NCI-H2107 treated with DMSO at 0.1 percent for 48 hours (cell line): ENCODE data around the gene RBMS1.

Experiments used
- DNase-seq: peaks from one replicate; lab custom pipeline; 2025; ENCODE audit not compliant: unreplicated experiment; lab: John Stamatoyannopoulos, UW

Gene RBMS1

DNA sequence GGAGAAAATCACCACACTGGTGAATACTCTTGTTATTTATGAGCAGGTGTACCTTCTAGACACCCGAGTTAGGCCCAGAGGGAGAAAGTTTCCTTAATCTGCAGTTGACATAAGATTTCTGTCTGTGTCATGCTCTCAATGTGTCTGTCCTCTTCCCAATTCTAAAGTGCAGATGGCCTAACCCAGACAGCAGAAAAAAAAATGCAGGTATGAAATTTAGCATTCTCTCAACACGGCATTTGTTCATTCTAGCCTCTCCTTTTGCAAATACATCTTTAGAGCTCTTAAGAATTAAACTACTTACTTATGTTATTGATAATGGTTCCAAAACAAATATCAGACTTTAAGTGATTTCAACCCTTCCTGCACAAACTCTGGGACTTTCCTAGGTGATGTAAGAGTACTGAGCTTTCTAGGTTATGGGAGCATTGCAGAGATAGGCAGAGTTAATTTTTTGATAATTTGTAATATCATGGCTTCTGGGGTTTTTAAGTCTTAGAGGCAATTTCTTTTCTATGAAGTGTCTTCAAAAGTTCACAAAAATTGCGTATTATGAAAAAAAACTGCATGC lies 260.6 kb downstream of the RBMS1 start:
- DNase-seq: no peak

DNA sequence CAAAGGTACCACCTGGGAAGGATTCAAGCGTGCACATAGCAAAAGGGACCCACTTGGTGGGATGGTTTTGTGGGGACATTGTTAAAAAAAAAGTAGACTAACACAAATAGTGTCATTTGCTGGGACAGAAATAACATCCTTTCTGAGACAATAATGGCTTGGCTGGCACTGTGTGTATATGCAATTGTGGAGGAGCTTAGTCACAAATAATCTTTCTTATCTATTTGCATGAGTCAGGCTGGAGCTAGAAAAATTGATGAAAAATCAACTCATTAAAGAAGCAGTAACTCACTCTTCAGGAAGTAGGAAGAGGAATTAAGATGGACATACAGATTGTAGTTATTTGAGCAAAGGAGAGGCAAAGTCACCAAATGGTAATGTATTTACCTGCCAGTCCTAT lies 264.0 kb downstream of the RBMS1 start:
- no peak for DNase-seq

DNA sequence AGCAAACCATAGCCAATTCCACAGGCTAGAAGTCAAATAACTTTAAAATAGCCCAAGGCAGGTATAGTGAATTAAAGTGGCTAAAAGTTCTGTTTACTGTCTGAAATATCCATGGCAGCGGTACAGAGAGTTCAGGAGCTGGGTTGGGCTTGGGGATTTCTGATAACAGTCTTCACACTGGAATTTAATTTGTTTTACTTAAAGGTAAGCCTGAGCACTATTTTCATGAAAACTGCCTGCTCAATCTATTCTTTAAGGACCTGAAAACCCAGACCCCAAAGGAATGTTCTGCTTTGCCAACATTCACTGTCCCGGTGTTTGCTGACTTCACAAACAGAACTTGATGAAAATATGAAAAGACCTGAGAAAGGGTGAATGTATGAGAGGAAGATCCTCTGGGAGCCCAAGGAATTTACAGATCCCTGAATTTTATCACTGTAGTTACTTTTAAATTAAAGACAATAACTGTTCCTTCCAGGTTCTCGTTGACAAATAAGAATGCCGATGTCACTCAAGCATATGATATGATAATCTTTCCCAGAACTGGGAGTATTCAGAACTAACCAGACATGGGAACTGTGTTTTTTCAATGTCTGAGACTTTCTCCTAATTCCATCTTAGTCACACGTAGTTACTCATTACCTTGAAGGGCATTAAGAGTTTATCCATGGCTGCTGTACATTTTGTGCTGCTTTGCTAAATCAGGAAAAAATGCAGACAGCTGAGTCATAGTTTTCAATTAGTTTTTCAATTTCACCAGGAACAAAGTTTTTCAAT lies 265.3 kb downstream of the RBMS1 start:
- DNase-seq: no peak

DNA sequence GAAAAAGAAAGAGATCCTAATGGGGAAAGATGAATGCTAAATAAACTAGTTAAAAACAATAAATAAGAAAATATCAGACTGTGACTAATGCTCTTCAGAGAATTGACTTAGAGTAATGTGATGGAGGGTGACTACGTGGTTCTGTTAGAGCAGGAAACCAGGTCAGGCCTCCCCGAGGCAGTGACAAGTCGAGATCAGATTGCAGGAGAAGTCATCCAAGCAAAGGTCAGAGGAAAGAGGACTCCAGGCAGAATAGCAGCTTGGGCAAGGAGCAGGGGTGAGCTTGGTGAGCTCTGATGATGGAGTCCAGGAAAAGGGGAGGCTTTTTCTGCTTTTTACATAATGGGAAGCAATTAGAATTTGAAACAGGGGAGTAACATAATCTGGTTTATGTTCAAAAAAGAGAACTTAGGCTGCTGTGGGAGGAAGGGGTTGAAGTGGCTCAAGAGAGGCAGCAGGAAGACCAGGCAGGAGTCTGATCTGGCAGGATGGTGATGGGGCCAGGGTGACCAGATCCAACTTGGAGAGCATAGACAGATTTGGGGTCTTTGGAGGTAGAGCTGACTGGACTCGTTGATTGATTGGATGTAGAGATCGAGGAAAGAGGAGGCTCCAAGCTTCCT lies 266.2 kb downstream of the RBMS1 start:
- DNase-seq: no peak

DNA sequence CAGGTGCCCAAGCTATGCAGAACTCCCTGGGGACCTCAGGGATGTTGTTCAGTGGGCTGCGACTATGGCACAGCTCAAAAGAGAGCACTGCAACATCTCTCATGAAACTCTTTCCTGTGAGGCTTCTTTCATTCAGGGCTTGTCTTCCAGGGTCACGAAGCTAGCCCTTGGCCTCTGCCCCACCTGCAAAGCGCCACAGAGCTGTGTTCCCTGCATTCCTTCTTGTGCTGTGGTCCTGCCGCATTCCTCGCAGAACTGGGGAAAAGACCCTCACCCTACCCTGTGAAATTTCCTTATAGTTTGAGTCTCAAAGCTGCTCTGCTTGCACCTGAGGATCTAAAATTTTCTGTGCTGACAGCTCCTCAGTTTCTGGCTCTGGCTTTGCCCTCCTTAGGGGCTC lies 267.2 kb downstream of the RBMS1 start:
- DNase-seq: no peak

DNA sequence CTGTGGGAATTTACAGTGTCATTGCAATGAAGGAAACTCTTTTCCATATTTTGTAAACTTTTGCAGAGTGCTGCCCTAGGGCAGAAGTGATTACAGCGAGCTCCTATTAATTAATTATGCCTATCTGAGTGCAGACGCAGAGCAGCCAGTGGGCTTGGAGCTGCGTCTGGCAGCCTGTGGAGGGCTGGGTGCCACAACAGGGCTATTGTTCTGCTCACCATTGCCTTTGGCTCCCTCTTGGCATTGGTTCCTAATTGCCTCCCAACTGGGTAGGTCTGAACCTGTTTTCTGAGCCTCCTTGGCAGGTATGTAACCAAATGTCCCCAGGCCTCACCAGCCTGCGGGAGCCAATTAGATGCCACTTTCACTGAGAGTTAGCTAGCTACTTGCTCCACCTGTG lies 267.9 kb downstream of the RBMS1 start:
- no peak for DNase-seq

DNA sequence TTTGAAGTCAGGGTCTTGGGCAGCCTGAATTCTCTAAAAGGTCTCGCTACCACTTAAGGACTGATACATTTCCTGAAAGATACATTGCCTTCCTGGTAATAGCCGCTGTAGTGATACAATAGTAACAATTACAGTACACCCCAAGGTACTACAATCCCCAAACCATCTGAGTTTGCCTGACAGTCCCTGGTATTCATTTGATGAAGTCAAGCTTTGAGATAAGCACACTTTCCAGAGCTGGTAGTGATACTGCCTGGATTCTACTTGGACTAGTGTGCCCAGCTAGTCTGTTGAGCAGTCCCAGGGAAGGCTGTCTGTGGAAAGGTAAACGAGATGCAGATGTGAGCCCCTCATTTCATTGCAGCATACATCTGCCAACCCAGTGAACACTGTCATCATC lies 269.1 kb downstream of the RBMS1 start:
- DNase-seq: no peak

DNA sequence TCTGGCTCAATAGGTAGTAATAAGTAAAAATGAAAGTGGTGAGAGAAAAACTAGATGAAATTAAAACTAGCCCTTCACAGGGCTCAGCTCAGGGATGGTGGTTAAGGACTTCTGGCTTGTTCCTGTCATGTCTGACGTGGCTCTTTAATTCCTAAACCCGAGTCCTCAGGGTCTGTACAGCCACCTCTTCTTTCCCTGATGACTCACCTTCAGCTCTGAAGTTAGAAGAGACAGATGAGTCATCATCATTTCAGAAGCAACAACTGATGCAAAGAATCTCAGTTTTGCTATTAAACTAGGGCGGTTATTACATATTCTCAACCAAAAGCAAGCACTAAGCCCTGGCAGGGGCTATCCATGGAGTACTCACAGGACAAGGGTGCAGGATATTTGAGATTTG lies 269.5 kb downstream of the RBMS1 start:
- DNase-seq: no peak

DNA sequence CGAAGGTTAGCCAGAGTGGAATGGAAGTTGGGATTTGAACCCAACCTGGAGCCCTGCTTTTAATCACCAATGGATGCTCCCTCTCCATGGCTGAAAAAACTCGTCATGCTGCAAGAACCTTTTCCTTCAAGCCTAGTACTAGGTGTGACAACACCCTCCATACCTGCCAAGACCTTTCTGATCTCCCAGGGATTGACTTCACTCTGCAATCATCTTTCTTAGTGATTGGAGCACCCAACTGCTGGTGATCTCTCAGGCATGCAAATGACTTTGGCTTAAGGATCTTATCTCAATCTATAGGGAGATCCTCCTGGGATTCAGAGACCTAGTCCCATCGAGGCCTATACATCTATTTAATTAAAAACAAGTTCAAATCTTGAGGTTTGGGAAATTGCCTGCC lies 270.0 kb downstream of the RBMS1 start:
- DNase-seq: no peak

DNA sequence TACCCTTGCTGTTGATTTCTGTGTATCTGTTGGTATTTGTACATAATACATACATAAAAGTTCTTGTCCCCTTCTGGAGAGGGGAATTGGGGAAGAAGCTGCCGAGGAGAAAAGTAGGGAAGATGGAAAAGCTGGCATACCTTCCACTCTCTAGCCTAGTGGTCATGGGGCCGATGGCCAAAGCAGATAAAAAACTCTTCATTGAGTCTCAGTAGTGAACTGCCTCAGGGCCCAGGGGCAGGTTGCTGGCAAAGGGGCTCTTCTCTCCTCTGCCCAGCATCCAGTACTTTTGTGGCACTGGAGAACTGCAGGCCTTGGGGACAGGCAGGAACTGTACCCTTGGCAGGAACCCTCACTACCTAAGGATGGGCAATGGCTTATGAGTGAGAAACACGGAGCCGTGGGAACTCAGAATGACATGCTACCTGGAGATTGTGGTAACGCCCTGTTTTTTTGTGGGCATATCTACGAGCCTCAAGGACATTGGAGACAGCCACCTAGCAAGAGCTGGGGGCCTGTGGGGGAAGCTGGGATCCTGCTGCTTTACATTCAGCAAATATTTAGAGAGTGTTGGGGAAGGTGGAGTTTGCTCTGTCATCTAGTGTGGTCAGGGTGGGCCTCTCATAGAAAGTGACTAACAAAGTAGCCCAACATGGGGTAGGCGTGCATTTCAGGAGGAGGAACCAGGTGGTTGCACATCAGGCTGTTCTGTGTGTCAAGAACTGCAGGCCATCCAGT lies 270.9 kb downstream of the RBMS1 start:
- no peak for DNase-seq
